GM06990 (cell line): Measurements from ENCODE around the gene GAGE12J.
"Not testable (repeated sequence)": the region's sequence is repeated elsewhere in the genome, so short reads cannot be mapped to it uniquely, and the experiment has no call there.

ENCODE experiments used
- DNase-seq: peaks from one replicate; pipeline ENCODE4 v3.0.0-alpha.2; 2011; ENCODE audit not compliant: insufficient read length; ENCODE audit errors: extremely low read depth
- H3K27me3 ChIP-seq: replicated peaks from 2 replicates; pipeline ENCODE4 v1.6.0; 2011; ENCODE audit warnings: low read length; ENCODE audit not compliant: control insufficient read depth, insufficient read depth
- H3K36me3 ChIP-seq: 2 replicates; pipeline ENCODE4 v1.5.1; 2011; ENCODE audit warnings: low read length; ENCODE audit not compliant: control insufficient read depth, insufficient read depth
- H3K4me3 ChIP-seq: replicated peaks from 2 replicates; pipeline ENCODE4 v1.5.1; 2011; ENCODE audit warnings: low read depth, mild to moderate bottlenecking, control low read depth, low read length

Gene GAGE12J

DNA sequence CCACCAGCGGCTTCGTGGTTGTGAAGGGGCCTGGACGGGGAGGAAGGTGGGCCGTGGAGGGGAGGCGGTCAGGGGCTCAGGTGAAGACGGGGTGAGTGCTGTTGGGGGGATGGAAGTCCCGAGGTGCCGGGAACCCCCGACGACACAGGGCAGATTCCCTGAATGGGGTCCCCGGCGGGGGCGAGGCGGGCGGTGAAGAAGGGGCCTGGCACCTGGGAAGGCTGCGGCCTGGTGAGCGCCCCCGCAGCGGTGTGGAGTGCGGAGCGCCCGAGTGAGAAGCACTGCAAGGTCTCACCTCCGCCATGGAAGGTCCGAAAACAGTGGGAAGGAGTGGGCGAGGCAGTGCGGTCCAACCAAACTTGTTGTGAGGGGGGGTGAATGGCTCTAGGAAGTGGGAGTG lies 10.0 kb downstream of the GAGE12J start:
- not testable (repeated sequence) for DNase-seq, H3K36me3 ChIP-seq, H3K4me3 ChIP-seq, H3K27me3 ChIP-seq

DNA sequence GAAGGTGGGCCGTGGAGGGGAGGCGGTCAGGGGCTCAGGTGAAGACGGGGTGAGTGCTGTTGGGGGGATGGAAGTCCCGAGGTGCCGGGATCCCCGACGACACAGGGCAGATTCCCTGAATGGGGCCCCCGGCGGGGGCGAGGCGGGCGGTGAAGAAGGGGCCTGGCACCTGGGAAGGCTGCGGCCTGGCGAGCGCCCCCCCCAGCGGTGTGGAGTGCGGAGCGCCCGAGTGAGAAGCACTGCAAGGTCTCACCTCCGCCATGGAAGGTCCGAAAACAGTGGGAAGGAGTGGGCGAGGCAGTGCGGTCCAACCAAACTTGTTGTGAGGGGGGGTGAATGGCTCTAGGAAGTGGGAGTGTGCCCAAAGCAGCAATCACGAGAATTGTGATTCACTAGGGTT lies 19.6 kb downstream of the GAGE12J start:
- H3K27me3 ChIP-seq, H3K36me3 ChIP-seq, H3K4me3 ChIP-seq, DNase-seq: not testable (repeated sequence)

DNA sequence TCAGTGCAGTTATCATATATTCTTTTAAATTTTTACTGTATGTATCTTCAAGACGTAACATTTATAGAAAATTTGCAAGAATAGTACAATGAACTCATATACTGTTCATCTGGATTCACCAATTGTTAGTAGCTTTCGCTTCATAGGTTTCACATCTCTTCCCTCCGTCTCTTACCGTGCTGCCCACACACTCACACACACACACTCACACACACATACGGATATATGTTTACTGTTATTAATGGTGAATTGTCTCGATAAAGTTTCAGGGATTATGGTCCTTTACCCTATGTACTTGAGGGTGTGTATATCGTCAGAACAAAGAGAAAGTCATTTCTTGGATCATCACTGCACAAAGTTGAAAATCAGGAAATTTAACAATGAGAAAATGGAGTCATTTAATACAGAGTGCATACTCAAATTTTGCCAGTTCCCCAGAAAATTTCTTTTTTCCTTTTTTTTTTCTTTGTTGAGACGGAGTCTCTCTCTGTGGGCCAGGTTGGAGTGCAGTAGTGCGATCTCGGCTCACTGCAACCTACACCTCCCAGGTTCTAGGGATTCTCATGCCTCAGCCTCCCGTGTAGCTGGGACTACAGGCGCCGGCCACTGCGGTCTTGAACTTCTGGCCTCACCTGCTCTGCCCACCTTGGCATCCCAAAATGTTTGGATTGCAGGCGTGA lies 22.8 kb downstream of the GAGE12J start:
- H3K36me3 ChIP-seq, H3K4me3 ChIP-seq, DNase-seq, H3K27me3 ChIP-seq: not testable (repeated sequence)

DNA sequence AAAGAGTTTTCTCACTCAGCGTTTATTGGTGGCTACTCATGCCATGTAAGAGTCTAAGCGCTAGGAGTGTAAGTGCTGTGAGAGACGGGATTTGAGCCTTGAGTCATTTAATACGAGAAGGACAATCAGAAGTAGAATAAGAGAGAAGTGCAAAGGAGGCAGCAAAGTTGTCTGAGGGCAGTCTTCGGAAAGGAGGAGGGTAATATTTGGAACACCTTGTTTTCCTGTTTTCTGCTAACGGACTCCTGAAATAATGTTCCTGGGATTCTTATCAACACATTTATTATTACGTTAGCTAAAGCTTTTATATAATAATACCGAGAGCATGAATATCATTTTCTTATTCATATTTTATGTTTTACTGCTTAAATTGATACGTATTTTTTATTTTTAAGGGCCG lies 23.6 kb downstream of the GAGE12J start:
- H3K36me3 ChIP-seq, H3K4me3 ChIP-seq, H3K27me3 ChIP-seq, DNase-seq: not testable (repeated sequence)

DNA sequence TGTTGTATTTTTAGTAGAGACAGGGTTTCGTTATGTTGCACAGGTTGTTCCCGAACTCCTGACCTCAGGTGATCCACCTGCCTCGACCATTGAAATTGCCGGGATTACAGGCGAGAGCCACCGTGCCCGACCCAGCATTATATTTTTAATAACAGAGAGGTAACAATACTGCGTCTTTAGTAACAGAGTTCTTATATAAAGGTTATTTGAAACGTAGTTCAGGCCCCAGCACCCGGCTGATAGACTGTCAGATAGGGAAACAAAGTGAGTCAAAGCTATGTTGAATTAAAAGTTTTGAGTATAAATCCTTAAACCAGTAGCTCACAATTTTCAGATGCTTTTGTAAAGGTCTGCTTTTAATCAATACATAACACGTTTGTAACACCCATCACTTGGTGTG lies 24.3 kb downstream of the GAGE12J start:
- not testable (repeated sequence) for DNase-seq, H3K27me3 ChIP-seq, H3K36me3 ChIP-seq, H3K4me3 ChIP-seq
